ENCODE measurements around the gene TSPAN13.

Gene TSPAN13

DNA sequence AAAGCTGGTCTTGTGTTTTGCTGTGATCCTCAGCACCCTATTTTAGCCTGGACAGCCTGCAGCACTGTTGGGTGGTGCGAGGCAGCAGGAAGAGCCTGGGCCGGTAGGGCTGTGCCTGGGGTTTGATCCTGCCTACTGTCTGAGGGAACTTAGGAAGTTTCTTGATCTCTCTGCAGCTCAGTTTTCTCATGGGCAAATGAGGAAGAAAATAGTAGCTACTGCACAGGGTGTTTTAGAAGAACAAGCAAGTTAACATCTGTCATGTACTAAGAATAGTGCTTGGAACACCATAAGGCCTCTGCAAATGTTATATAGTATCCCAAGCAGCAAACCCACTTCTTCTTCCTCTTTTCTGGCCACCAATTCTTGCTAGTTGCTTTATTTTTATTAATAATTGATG is 63.3 kb downstream of the TSPAN13 start:
- peak; percentile 42 for DNase-seq

DNA sequence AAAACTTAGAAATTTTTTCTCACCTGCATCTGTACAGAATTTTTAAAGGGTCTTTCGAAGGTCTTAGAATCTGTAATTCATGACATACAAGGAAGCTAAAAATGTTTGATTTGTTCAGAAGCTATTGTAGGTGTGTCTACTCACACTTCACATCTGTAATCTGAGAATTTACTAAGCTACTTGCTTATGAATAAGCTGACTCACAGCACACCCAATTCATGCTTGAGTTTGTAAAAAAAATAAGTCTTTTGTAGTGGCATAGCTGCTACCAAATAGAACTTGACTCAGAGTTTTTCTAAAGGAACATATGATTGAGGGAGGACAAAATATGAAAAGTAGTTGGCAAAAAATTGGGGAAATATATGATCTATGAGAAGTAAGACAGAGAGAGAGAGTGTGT is 64.0 kb downstream of the TSPAN13 start:
- DNase-seq, result peak; percentile 25

DNA sequence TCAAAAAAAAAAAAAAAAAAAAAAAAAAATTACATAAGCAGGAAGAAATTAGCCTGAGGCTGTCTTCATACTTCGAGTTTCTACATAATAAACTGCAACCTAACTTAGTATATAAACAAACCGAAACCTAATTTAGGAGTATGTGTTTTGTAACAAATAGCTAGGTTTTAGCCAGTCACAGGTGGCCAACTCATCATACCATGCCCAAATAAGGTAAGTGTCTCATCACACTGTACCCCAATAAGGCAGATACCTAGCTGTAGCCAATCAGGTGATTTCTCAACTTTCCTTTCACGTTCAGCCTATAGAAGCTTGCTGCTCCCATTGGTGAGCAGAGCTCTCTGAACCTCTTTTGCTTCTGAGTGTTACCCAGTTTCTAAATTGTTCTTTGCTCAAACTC is 65.2 kb downstream of the TSPAN13 start:
- DNase-seq, result no peak

DNA sequence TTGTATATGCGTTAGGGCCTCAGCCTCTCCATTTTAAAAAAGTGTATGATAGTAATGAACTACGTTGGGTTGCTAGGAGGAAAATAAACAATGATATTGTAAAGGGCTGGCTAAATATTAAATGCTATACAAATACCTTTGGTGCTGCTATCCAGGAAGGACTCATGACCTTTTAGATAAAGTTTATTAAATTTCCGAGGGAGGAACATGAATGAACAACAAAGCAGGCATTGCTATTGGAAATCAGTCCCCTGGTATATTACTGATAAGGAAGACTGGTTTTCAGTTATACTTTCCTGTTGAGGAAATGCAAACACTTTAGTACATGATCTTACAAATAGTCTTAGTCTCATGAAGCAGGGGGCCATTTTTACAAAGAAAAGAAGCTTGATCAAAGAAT is 68.5 kb downstream of the TSPAN13 start:
- no peak for DNase-seq

DNA sequence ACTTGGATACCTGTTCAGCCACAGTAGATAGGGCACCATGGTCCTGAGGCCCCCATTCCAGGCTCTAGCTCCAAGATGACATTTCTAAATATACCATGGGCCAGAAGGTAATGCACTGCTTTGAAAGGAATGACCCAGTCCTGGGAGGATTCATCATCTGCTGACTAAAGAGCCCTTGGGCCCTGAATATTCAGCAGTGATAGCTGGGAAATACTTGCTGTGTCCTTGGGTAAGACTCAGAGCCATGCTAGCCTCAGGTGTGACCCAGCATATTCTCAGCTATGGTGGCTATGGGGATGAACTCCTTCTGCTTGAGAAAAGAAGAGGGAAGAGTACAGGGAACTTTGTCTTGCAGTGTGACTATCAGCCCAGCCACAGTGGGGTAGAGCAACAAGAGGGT is 72.5 kb downstream of the TSPAN13 start:
- no peak for DNase-seq

DNA sequence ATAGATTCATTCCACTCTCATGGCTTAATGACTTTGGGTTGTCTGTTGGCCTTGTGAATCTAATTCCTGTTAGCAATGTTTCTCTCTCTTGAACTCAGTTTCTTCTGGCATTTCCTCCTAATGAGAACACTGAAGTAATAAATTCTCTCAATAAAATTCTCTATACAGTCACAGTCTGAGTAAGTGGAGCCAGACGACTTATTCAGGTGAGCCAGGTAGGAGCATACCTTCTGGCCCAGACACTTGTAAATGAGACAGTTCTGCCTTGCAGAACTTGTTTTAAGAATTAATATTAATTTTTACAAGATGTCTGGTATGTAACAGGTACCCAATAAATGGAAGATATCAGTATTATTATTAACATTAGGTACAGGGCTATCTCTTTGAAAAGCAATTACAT is 79.8 kb downstream of the TSPAN13 start:
- DNase-seq, result no peak

All from NCI-H2171 treated with DMSO at 0.1 percent for 48 hours (cell line).